CD4-positive, alpha-beta memory T cell (primary cell): ENCODE results near the gene CACNA1A. TPM values are rescaled to one million over a fixed set of nuclear protein-coding genes. Genes with fewer than 3 reads are reported as not detected.
"Not testable (repeated sequence)": the region's sequence is repeated elsewhere in the genome, so short reads cannot be mapped to it uniquely, and the experiment has no call there.

Source experiments
- CTCF ChIA-PET: fragments of 350-600 bp; sonication (Branson Sonifier 250); formaldehyde crosslinking; loops from one replicate; lab custom pipeline; 2021; ENCODE audit warnings: inconsistent platforms; ENCODE audit not compliant: partially characterized antibody; lab: Charles Lee
- POLR2A ChIA-PET: fragments of 350-600 bp; sonication (Branson Sonifier 250); formaldehyde crosslinking; loops from one replicate; lab custom pipeline; 2021; ENCODE audit not compliant: partially characterized antibody; lab: Charles Lee
- DNase-seq, 5 donors: peaks; one replicate each; pipeline versions ENCODE4 v3.0.0 to v3.0.0-alpha.2; 2020 to 2022; ENCODE audit warnings: mixed read lengths in 1 of 5
- H3K27ac ChIP-seq: one replicate; pipeline ENCODE4 v1.7.0; 2013; ENCODE audit warnings: low read depth, low read length
- H3K27me3 ChIP-seq: 2 replicates; pipeline ENCODE4 v1.7.0; 2013; ENCODE audit warnings: mild to moderate bottlenecking, low read length, moderate library complexity; ENCODE audit not compliant: insufficient read depth
- H3K36me3 ChIP-seq: 2 replicates; pipeline ENCODE4 v1.7.0; 2013; ENCODE audit warnings: mild to moderate bottlenecking, low read length, moderate library complexity; ENCODE audit not compliant: insufficient read depth
- H3K4me1 ChIP-seq: 2 replicates; pipeline ENCODE4 v1.7.0; 2013; ENCODE audit warnings: mild to moderate bottlenecking, low read length, moderate library complexity; ENCODE audit not compliant: insufficient read depth
- H3K4me3 ChIP-seq, 2 donors: one replicate each; pipeline ENCODE4 v1.7.0; 2013; ENCODE audit warnings: low read length in 2 of 2, mild to moderate bottlenecking in 1 of 2
- H3K9me3 ChIP-seq, 2 donors: one replicate each; pipeline ENCODE4 v1.7.0; 2013; ENCODE audit warnings: low read length in 2 of 2, control low read depth in 1 of 2; ENCODE audit not compliant: control insufficient read depth in 1 of 2
- H3K27ac Mint-ChIP-seq, 7 donors: one replicate each; pipeline ENCODE4 v1.8.0; 2020 to 2021; ENCODE audit warnings: mixed read lengths in 7 of 7, mild to moderate bottlenecking in 6 of 7, inconsistent platforms in 3 of 7, moderate library complexity in 3 of 7
- H3K27me3 Mint-ChIP-seq, 2 donors: one replicate each; pipeline ENCODE4 v1.8.0; 2020 to 2021; ENCODE audit warnings: mixed read lengths in 2 of 2
- H3K36me3 Mint-ChIP-seq, 2 donors: one replicate each; pipeline ENCODE4 v1.8.0; 2020 to 2021; ENCODE audit warnings: mixed read lengths in 2 of 2, inconsistent platforms in 1 of 2, mild to moderate bottlenecking in 1 of 2
- H3K4me1 Mint-ChIP-seq, 4 donors: one replicate each; pipeline ENCODE4 v1.8.0; 2020 to 2021; ENCODE audit warnings: mixed read lengths in 4 of 4, mild to moderate bottlenecking in 1 of 4
- H3K4me3 Mint-ChIP-seq, 8 donors: one replicate each; pipeline ENCODE4 v1.8.0; 2020 to 2021; ENCODE audit warnings: mixed read lengths in 8 of 8, mild to moderate bottlenecking in 7 of 8, moderate library complexity in 6 of 8, inconsistent platforms in 3 of 8
- H3K9me3 Mint-ChIP-seq, 8 donors: one replicate each; pipeline ENCODE4 v1.8.0; 2020 to 2021; ENCODE audit warnings: mixed read lengths in 8 of 8, mild to moderate bottlenecking in 5 of 8, inconsistent platforms in 3 of 8, moderate library complexity in 1 of 8
- intact Hi-C: fragments of 100-400 bp; cut with micrococcal nuclease; formaldehyde crosslinking; loops from one replicate; pipeline ENCODE4 v1.15.1; 2023
- polyA plus RNA-seq, 2 donors: library from polyadenylated mRNA; unstranded; fragments of 300-500 nt; fragmentation: Illumina TruSeq; gene quantifications; one replicate each; pipeline ENCODE4 v1.2.3, GENCODE V29; 2021
- total RNA-seq, 2 experiments: library from RNA; stranded (reverse); gene quantifications; one replicate each; pipeline ENCODE4 v1.2.3, GENCODE V29; 2021

Gene CACNA1A
- total and polyA plus RNA-seq, 4 experiments from 2014 or later = 0.19 to 0.35 (median 0.26) TPM

DNA sequence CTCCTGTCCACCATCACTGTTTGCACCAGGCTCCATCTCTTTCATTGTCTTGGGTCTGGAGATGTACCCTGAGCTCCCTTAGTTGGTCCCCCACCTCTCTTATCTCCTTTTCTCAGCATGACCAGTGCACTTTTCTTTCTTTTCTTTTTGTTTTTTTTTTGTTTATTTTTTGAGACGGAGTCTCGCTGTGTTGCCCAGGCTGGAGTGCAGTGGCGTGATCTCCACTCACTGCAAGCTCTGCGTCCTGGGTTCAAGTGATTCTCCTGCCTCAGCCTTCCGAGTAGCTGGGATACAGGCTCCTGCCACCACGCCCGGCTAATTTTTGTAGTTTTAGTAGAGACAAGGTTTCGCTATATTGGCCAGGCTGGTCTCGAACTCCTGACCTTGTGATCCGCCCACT, 328.0 kb downstream of the CACNA1A start:
- H3K27me3 ChIP-seq, H3K9me3 ChIP-seq, H3K36me3 ChIP-seq, intact Hi-C loops, H3K4me3 Mint-ChIP-seq, H3K9me3 Mint-ChIP-seq, H3K27me3 Mint-ChIP-seq, H3K27ac ChIP-seq, DNase-seq, H3K36me3 Mint-ChIP-seq, H3K4me3 ChIP-seq: not testable (repeated sequence)
- Mint-ChIP-seq H3K27ac (peak overlapping the region in 2 of 7 donors; percentile 32 to 61), H3K4me1 (peaks cover 15 to 40% (median 28%) of the 10 kb centered on the region in 4 donors)
- ChIA-PET CTCF (interaction anchor here (0.9 to 11.0 kb wide), 2 partner anchors 16 to 28 kb away, joined by 4 to 91 read pairs; partner anchors contain the start of genes IER2 and STX10), POLR2A (interaction anchor here (0.7 to 10.6 kb wide), 2 partner anchors 10 to 24 kb away, joined by 3 to 146 read pairs; no protein-coding TSS in a partner anchor)
- peaks cover 27% of the 10 kb centered on the region for H3K4me1 ChIP-seq

DNA sequence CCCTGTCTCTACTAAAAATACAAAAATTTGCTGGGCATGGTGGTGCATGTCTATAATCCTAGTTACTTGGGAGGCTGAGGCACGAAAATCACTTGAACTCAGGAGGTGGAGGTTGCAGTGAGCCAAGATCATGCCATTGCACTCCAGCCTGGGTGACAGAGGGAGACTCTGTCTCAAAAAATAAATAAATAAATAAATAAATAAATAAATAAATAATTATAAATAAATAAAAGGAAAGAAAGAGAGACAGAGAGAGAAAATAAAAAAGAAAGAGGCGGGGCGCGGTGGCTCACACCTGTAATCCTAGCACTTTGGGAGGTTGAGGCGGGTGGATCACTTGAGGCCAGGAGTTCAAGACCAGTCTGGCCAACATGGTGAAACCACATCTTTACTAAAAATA, 328.7 kb downstream of the CACNA1A start:
- H3K4me1 ChIP-seq = peaks cover 34% of the 10 kb centered on the region
- ChIA-PET CTCF (interaction anchor here (0.9 to 11.0 kb wide), 4 partner anchors 16 to 85 kb away, joined by 4 to 91 read pairs (median 4); partner anchors contain the start of genes IER2 and STX10), POLR2A (interaction anchor here (0.7 to 10.6 kb wide), 2 partner anchors 11 to 23 kb away, joined by 3 to 146 read pairs; no protein-coding TSS in a partner anchor)
- H3K27me3 Mint-ChIP-seq, H3K36me3 ChIP-seq, H3K27me3 ChIP-seq, H3K27ac ChIP-seq, intact Hi-C loops, H3K9me3 Mint-ChIP-seq, H3K4me3 Mint-ChIP-seq, H3K4me3 ChIP-seq, DNase-seq, H3K9me3 ChIP-seq, H3K36me3 Mint-ChIP-seq: not testable (repeated sequence)
- Mint-ChIP-seq H3K27ac (peak overlapping the region in 1 of 7 donors; percentile 68), H3K4me1 (peaks cover 19 to 47% (median 33%) of the 10 kb centered on the region in 4 donors)

DNA sequence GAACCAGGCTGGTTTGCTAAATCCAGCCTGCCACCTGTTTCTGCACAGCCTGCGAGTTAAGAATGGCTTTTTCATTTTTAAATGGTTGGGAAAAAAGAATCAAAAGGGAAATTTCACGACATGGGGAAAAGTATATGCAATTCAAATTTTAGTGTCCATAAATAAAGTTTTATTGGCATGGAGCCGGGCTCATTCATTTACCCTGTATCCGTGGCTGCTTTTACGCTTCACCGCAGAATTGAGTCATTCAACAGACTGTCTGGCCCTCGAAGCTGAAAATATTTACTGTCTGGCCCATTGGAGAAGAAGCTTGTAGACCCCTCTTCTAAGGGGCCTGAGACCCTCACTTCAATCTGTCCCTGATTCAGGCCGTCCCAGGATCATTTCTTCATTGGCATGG, 329.9 kb downstream of the CACNA1A start:
- ChIA-PET POLR2A (interaction anchor here (0.6 to 10.6 kb wide), 5 partner anchors 9 to 237 kb away, joined by 3 to 146 read pairs (median 12); no protein-coding TSS in a partner anchor), CTCF (interaction anchor here (1.0 to 11.0 kb wide), 7 partner anchors 9 to 86 kb away, joined by 3 to 91 read pairs (median 4); no protein-coding TSS in a partner anchor)
- Mint-ChIP-seq H3K4me3 (no peak overlapping the region), H3K36me3 (peaks cover 4% of the 10 kb centered on the region in 2 donors), H3K27me3 (no peaks in the 10 kb centered on the region), H3K4me1 (peaks cover 20 to 52% (median 34%) of the 10 kb centered on the region in 4 donors), H3K9me3 (no peaks in the 10 kb centered on the region), H3K27ac (peak overlapping the region in 1 of 7 donors; percentile 27)
- H3K4me1 ChIP-seq = peaks cover 38% of the 10 kb centered on the region
- H3K27ac ChIP-seq = no peak overlapping the region
- no peaks in the 10 kb centered on the region for H3K9me3 ChIP-seq
- H3K36me3 ChIP-seq = no peaks in the 10 kb centered on the region
- no peaks in the 10 kb centered on the region for H3K27me3 ChIP-seq
- no peak overlapping the region for H3K4me3 ChIP-seq
- DNase-seq = no peak
- intact Hi-C loops = no loop called here

DNA sequence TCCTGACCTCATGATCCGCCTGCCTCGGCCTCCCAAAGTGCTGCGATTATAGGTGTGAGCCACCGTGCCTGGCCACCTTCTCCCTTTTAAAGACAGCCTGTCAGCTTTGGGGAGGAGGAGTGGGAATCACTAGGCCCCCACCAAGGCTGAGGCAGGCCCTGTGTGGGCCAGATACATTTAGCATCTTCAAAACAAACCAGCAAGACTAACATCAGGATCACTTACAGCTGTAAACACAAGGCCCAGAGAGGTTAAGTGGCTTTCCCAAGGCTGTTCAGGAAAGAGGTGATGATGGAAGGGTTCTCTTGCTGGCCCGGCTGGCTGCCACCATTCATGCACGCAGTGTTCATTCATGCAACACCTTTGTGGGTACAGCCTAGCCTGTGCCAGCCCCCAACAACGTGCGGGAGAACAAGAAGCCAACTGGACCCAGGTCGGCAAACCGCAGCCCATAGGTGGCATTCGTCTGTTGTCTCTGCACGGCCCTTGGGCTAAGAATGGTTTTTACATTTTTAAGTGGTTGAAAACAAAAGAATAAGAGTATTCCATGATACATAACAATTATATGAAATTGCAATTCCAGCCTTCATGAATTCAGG, 333.0 kb downstream of the CACNA1A start:
- Histone ChIP-seq H3K27ac (peak overlapping the region; percentile 53), H3K36me3 (no peaks in the 10 kb centered on the region), H3K27me3 (no peaks in the 10 kb centered on the region), H3K4me3 (peak overlapping the region in 1 of 2 donors; percentile 46), H3K9me3 (no peaks in the 10 kb centered on the region), H3K4me1 (peaks cover 59% of the 10 kb centered on the region)
- Mint-ChIP-seq H3K9me3 (no peaks in the 10 kb centered on the region), H3K4me3 (peak overlapping the region; percentile 83 to 94 (median 86)), H3K4me1 (peaks cover 34 to 69% (median 45%) of the 10 kb centered on the region in 4 donors), H3K27me3 (no peaks in the 10 kb centered on the region), H3K36me3 (peaks cover 4% of the 10 kb centered on the region in 2 donors), H3K27ac (peak overlapping the region; percentile 94 to 99 (median 98))
- CTCF ChIA-PET = interaction anchor here (0.6 kb wide), 1 partner anchor 60 kb away, joined by 3 read pairs; no protein-coding TSS in a partner anchor
- POLR2A ChIA-PET = interaction anchor here (0.7 to 10.6 kb wide), 5 partner anchors 10 to 878 kb away, joined by 3 to 146 read pairs (median 5); partner anchors contain the start of genes IER2 and STX10
- intact Hi-C loops = loop anchor here (2.0 kb wide), 1 partner anchor 56 kb away; the partner anchor contains the start of gene TRMT1
- no peak for DNase-seq

DNA sequence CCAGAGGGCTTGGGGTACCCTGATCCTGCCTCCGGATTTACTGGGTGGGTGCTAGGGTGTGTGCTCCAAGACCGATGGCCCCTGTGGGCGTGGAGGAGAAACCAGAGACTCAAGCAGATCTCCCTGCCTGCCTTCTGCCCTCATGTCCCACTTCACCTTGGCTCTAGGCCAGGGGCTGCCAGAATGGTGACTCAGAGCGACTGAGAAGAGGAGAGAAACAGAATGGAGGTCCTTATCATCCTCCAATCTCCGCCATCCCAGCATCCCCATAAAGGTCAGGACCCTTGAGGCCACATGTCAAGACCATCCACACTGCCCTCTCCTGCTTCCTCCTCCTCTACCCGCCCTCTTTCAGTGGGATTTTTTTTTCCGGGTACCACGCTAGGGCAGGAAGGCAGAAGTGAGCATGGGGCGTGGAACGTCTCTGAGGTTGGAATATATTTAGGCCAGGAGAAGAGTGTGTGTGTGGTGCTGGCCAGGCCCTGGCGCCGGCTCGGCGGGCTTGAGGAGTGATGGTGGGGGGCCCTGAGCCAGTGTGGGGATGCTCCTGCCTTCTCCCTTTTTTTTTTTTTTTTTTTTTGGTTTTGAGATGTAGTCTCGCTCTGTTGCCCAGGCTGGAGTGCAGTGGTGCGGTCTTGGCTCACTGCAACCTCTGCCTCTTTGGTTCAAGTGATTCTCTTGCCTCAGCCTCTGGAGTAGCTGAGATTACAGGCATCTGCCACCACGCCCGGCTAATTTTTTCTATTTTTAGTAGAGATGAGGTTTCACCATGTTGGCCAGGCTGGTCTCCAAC, 333.7 kb downstream of the CACNA1A start:
- Histone ChIP-seq H3K9me3 (no peaks in the 10 kb centered on the region), H3K4me1 (peaks cover 65% of the 10 kb centered on the region), H3K27me3 (no peaks in the 10 kb centered on the region), H3K4me3 (peak overlapping the region; percentile 18 to 46), H3K36me3 (no peaks in the 10 kb centered on the region), H3K27ac (peak overlapping the region; percentile 53)
- intact Hi-C loops = loop anchor here (2.0 kb wide), 1 partner anchor 56 kb away; the partner anchor contains the start of gene TRMT1
- DNase-seq = peak; percentile 62 to 92 (median 63)
- H3K4me3 Mint-ChIP-seq = peak overlapping the region; percentile 83 to 94 (median 86)
- POLR2A ChIA-PET = interaction anchor here (0.7 to 10.6 kb wide), 5 partner anchors 9 to 877 kb away, joined by 3 to 401 read pairs (median 31); no protein-coding TSS in a partner anchor
- H3K27me3 Mint-ChIP-seq = no peaks in the 10 kb centered on the region
- peaks cover 4 to 6% of the 10 kb centered on the region in 2 donors for H3K36me3 Mint-ChIP-seq
- H3K4me1 Mint-ChIP-seq = peaks cover 36 to 76% (median 48%) of the 10 kb centered on the region in 4 donors
- peak overlapping the region; percentile 94 to 99 (median 98) for H3K27ac Mint-ChIP-seq
- no peaks in the 10 kb centered on the region for H3K9me3 Mint-ChIP-seq
- CTCF ChIA-PET = interaction anchor here (0.6 kb wide), 1 partner anchor 61 kb away, joined by 3 read pairs; no protein-coding TSS in a partner anchor

DNA sequence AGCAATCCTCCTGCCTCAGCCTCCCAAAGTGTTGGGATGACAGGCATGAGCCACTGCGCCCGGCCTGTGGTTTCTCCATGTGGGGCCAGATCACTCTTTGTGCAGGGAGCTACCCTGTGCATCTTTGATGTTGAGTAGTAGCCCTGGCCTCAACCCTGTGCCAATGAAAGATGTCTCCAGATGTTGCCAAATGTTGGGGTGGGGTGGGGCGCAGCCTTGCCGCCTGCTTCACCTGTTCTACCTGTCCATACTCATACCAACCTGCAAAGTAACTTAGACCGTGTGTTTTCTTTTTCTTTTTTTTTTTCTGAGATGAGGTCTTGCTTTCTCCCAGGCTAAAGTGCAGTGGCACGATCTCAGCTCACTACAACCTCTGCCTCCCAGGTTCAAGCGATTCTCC, 335.1 kb downstream of the CACNA1A start:
- ChIA-PET POLR2A (interaction anchor here (1.7 to 11.9 kb wide), 6 partner anchors 11 to 67 kb away, joined by 4 to 415 read pairs (median 14); partner anchors contain the start of genes IER2 and STX10), CTCF (interaction anchor here (1.4 to 2.4 kb wide), 3 partner anchors 16 to 24 kb away, joined by 4 to 16 read pairs (median 12); no protein-coding TSS in a partner anchor)
- Histone ChIP-seq H3K4me3 (no peak overlapping the region), H3K4me1 (peaks cover 79% of the 10 kb centered on the region), H3K9me3 (no peaks in the 10 kb centered on the region), H3K27me3 (no peaks in the 10 kb centered on the region), H3K27ac (peak overlapping the region; percentile 35), H3K36me3 (no peaks in the 10 kb centered on the region)
- H3K27ac Mint-ChIP-seq = peak overlapping the region; percentile 86 to 99 (median 97)
- no peaks in the 10 kb centered on the region for H3K9me3 Mint-ChIP-seq
- peak overlapping the region; percentile 46 to 88 (median 74) for H3K4me3 Mint-ChIP-seq
- DNase-seq = no peak
- peaks cover 43 to 83% (median 57%) of the 10 kb centered on the region in 4 donors for H3K4me1 Mint-ChIP-seq
- no peaks in the 10 kb centered on the region for H3K27me3 Mint-ChIP-seq
- intact Hi-C loops = no loop called here
- H3K36me3 Mint-ChIP-seq = peaks cover 4 to 6% of the 10 kb centered on the region in 2 donors
